ENCODE measurements around the gene PCBP1. TPM values are rescaled to one million over a fixed set of nuclear protein-coding genes. Genes with fewer than 3 reads are reported as not detected.
A peak's percentile ranks its signal among the peaks of the same experiment; 100 is the strongest.
"Not testable (repeated sequence)": the region's sequence is repeated elsewhere in the genome, so short reads cannot be mapped to it uniquely, and the experiment has no call there.

The PCBP1 gene
- total and polyA plus RNA-seq, 5 donors from 2014 or later, result 131 to 330 (median 185) TPM

- H3K27me3 Mint-ChIP-seq; H3K27me3 ChIP-seq (ENCODE audit: control insufficient read depth, insufficient read depth, low read length); H3K9me3 Mint-ChIP-seq; DNase-seq; H3K36me3 Mint-ChIP-seq; H3K36me3 ChIP-seq (ENCODE audit: control insufficient read depth, insufficient read depth, low read length); H3K9me3 ChIP-seq (ENCODE audit: control insufficient read depth in 2 of 2, low read length in 2 of 2); ATAC-seq (ENCODE audit: low read depth in 2 of 2); H3K27ac ChIP-seq (ENCODE audit: insufficient read depth, low read length, poor library complexity, severe bottlenecking); H3K4me3 ChIP-seq (ENCODE audit: low read depth, low read length): not testable (repeated sequence)
- peaks cover 29% of the 10 kb centered on the region for H3K4me1 ChIP-seq (ENCODE audit: control insufficient read depth, insufficient read depth, low read length, poor library complexity, severe bottlenecking)
- peak overlapping the region; percentile 50 to 93 (median 53) for H3K27ac Mint-ChIP-seq
- peak overlapping the region in 2 of 4 donors; percentile 21 to 41 for H3K4me3 Mint-ChIP-seq
- peaks cover 23 to 46% (median 27%) of the 10 kb centered on the region in 4 donors for H3K4me1 Mint-ChIP-seq
Observed at GRCh38 chr2:70102323-70102905, 15.1 kb downstream of the PCBP1 start.

GRCh38 chr2:70103531-70104061 is 16.3 kb downstream of the PCBP1 start:
- Mint-ChIP-seq H3K27ac (peak overlapping the region; percentile 92 to 93 (median 93)), H3K4me3 (peak overlapping the region; percentile 68 to 88 (median 82)), H3K36me3 (no peaks in the 10 kb centered on the region), H3K9me3 (peaks cover 0 to 1% (median 0%) of the 10 kb centered on the region in 7 donors), H3K27me3 (no peaks in the 10 kb centered on the region), H3K4me1 (peaks cover 26 to 55% (median 36%) of the 10 kb centered on the region in 4 donors)
- peak in 2 of 3 donors; percentile 56 to 63 for DNase-seq
- H3K4me3 ChIP-seq (ENCODE audit: low read depth, low read length), result peak overlapping the region; percentile 78
- H3K9me3 ChIP-seq (ENCODE audit: control insufficient read depth in 2 of 2, low read length in 2 of 2), result no peaks in the 10 kb centered on the region
- ATAC-seq (ENCODE audit: low read depth in 2 of 2), result peak; percentile 48 to 49
- H3K36me3 ChIP-seq (ENCODE audit: control insufficient read depth, insufficient read depth, low read length), result no peaks in the 10 kb centered on the region
- peak overlapping the region; percentile 75 for H3K27ac ChIP-seq (ENCODE audit: insufficient read depth, low read length, poor library complexity, severe bottlenecking)
- peaks cover 41% of the 10 kb centered on the region for H3K4me1 ChIP-seq (ENCODE audit: control insufficient read depth, insufficient read depth, low read length, poor library complexity, severe bottlenecking)
- no peaks in the 10 kb centered on the region for H3K27me3 ChIP-seq (ENCODE audit: control insufficient read depth, insufficient read depth, low read length)

GRCh38 chr2:70104231-70105111 is 17.2 kb downstream of the PCBP1 start:
- ATAC-seq (ENCODE audit: low read depth in 2 of 2) (no peak), DNase-seq (peak in 2 of 3 donors; percentile 41 to 69)
- Mint-ChIP-seq H3K27ac (peak overlapping the region; percentile 92 to 98 (median 93)), H3K36me3 (no peaks in the 10 kb centered on the region), H3K9me3 (peaks cover 0 to 1% (median 0%) of the 10 kb centered on the region in 7 donors), H3K4me3 (peak overlapping the region; percentile 68 to 94 (median 82)), H3K27me3 (no peaks in the 10 kb centered on the region), H3K4me1 (peaks cover 32 to 59% (median 40%) of the 10 kb centered on the region in 4 donors)
- no peaks in the 10 kb centered on the region for H3K27me3 ChIP-seq (ENCODE audit: control insufficient read depth, insufficient read depth, low read length)
- H3K36me3 ChIP-seq (ENCODE audit: control insufficient read depth, insufficient read depth, low read length), result no peaks in the 10 kb centered on the region
- peak overlapping the region; percentile 78 for H3K4me3 ChIP-seq (ENCODE audit: low read depth, low read length)
- H3K4me1 ChIP-seq (ENCODE audit: control insufficient read depth, insufficient read depth, low read length, poor library complexity, severe bottlenecking), result peaks cover 48% of the 10 kb centered on the region
- H3K27ac ChIP-seq (ENCODE audit: insufficient read depth, low read length, poor library complexity, severe bottlenecking), result peak overlapping the region; percentile 75
- no peaks in the 10 kb centered on the region for H3K9me3 ChIP-seq (ENCODE audit: control insufficient read depth in 2 of 2, low read length in 2 of 2)

GRCh38 chr2:70106138-70106537 is 18.9 kb downstream of the PCBP1 start:
- not testable (repeated sequence) for H3K36me3 ChIP-seq (ENCODE audit: control insufficient read depth, insufficient read depth, low read length); H3K9me3 Mint-ChIP-seq; H3K27ac ChIP-seq (ENCODE audit: insufficient read depth, low read length, poor library complexity, severe bottlenecking); DNase-seq; H3K36me3 Mint-ChIP-seq; H3K27me3 Mint-ChIP-seq; ATAC-seq (ENCODE audit: low read depth in 2 of 2); H3K27ac Mint-ChIP-seq; H3K4me3 ChIP-seq (ENCODE audit: low read depth, low read length); H3K9me3 ChIP-seq (ENCODE audit: control insufficient read depth in 2 of 2, low read length in 2 of 2); H3K27me3 ChIP-seq (ENCODE audit: control insufficient read depth, insufficient read depth, low read length)
- H3K4me1 Mint-ChIP-seq, result peaks cover 37 to 74% (median 47%) of the 10 kb centered on the region in 4 donors
- peaks cover 62% of the 10 kb centered on the region for H3K4me1 ChIP-seq (ENCODE audit: control insufficient read depth, insufficient read depth, low read length, poor library complexity, severe bottlenecking)
- H3K4me3 Mint-ChIP-seq, result peak overlapping the region in 2 of 4 donors; percentile 35 to 89

GRCh38 chr2:70110397-70110796 is 23.1 kb downstream of the PCBP1 start:
- H3K4me1 ChIP-seq (ENCODE audit: control insufficient read depth, insufficient read depth, low read length, poor library complexity, severe bottlenecking), result peaks cover 48% of the 10 kb centered on the region
- peak overlapping the region; percentile 44 for H3K27ac ChIP-seq (ENCODE audit: insufficient read depth, low read length, poor library complexity, severe bottlenecking)

GRCh38 chr2:70111752-70112591 is 24.7 kb downstream of the PCBP1 start:
- H3K27ac Mint-ChIP-seq, result peak overlapping the region in 2 of 3 donors; percentile 26 to 93
- peak overlapping the region in 2 of 4 donors; percentile 7 to 50 for H3K4me3 Mint-ChIP-seq
- peaks cover 26 to 80% (median 51%) of the 10 kb centered on the region in 4 donors for H3K4me1 Mint-ChIP-seq
- no peaks in the 10 kb centered on the region for H3K27me3 Mint-ChIP-seq
- DNase-seq (no peak), ATAC-seq (ENCODE audit: low read depth in 2 of 2) (no peak)
- no peaks in the 10 kb centered on the region for H3K27me3 ChIP-seq (ENCODE audit: control insufficient read depth, insufficient read depth, low read length)
- H3K9me3 ChIP-seq (ENCODE audit: control insufficient read depth in 2 of 2, low read length in 2 of 2), result no peaks in the 10 kb centered on the region
- peak overlapping the region; percentile 44 for H3K27ac ChIP-seq (ENCODE audit: insufficient read depth, low read length, poor library complexity, severe bottlenecking)
- H3K36me3 ChIP-seq (ENCODE audit: control insufficient read depth, insufficient read depth, low read length), result no peaks in the 10 kb centered on the region
- no peak overlapping the region for H3K4me3 ChIP-seq (ENCODE audit: low read depth, low read length)
- H3K36me3 Mint-ChIP-seq, result no peaks in the 10 kb centered on the region
- peaks cover 0 to 1% (median 0%) of the 10 kb centered on the region in 7 donors for H3K9me3 Mint-ChIP-seq
- peaks cover 56% of the 10 kb centered on the region for H3K4me1 ChIP-seq (ENCODE audit: control insufficient read depth, insufficient read depth, low read length, poor library complexity, severe bottlenecking)

More at GRCh38 chr2:70110397-70110796, 23.1 kb downstream of the PCBP1 start:
- Mint-ChIP-seq H3K4me1 (peaks cover 21 to 72% (median 44%) of the 10 kb centered on the region in 4 donors), H3K27ac (peak overlapping the region; percentile 97 to 99 (median 97)), H3K4me3 (peak overlapping the region in 1 of 4 donors; percentile 90)
- H3K36me3 Mint-ChIP-seq; H3K9me3 Mint-ChIP-seq; H3K9me3 ChIP-seq (ENCODE audit: control insufficient read depth in 2 of 2, low read length in 2 of 2); ATAC-seq (ENCODE audit: low read depth in 2 of 2); H3K27me3 Mint-ChIP-seq; H3K27me3 ChIP-seq (ENCODE audit: control insufficient read depth, insufficient read depth, low read length); DNase-seq; H3K36me3 ChIP-seq (ENCODE audit: control insufficient read depth, insufficient read depth, low read length); H3K4me3 ChIP-seq (ENCODE audit: low read depth, low read length): not testable (repeated sequence)

Measured in CD4-positive, CD25-positive, alpha-beta regulatory T cell (primary cell).